Endothelial cell (in vitro differentiated cells): Measurements from ENCODE around the gene DNAJB4. TPM values are rescaled to one million over a fixed set of nuclear protein-coding genes. Genes with fewer than 3 reads are reported as not detected.
"Not testable (repeated sequence)": the region's sequence is repeated elsewhere in the genome, so short reads cannot be mapped to it uniquely, and the experiment has no call there.

Source experiments
- DNase-seq: peaks from one replicate; pipeline ENCODE4 v3.0.0; 2021; ENCODE audit warnings: low spot score
- H3K27ac Mint-ChIP-seq: one replicate; pipeline ENCODE4 v1.8.0; 2021; ENCODE audit warnings: mixed read lengths, inconsistent platforms; ENCODE audit not compliant: unreplicated experiment
- H3K27me3 Mint-ChIP-seq: one replicate; pipeline ENCODE4 v1.8.0; 2021; ENCODE audit warnings: mild to moderate bottlenecking, moderate library complexity, mixed read lengths, inconsistent platforms; ENCODE audit not compliant: unreplicated experiment
- H3K36me3 Mint-ChIP-seq: one replicate; pipeline ENCODE4 v1.8.0; 2021; ENCODE audit warnings: mild to moderate bottlenecking, low read depth, mixed read lengths, inconsistent platforms; ENCODE audit not compliant: unreplicated experiment
- H3K4me1 Mint-ChIP-seq: one replicate; pipeline ENCODE4 v1.8.0; 2021; ENCODE audit warnings: mild to moderate bottlenecking, mixed read lengths, inconsistent platforms; ENCODE audit not compliant: unreplicated experiment
- H3K4me3 Mint-ChIP-seq: one replicate; pipeline ENCODE4 v1.8.0; 2021; ENCODE audit warnings: mild to moderate bottlenecking, mixed read lengths, inconsistent platforms; ENCODE audit not compliant: unreplicated experiment
- H3K9me3 Mint-ChIP-seq: one replicate; pipeline ENCODE4 v1.8.0; 2021; ENCODE audit warnings: mixed read lengths, inconsistent platforms; ENCODE audit not compliant: unreplicated experiment
- total RNA-seq: library from RNA; stranded (reverse); fragmentation: NEBNext Ultra II Directional; extraction: Animal tissue kit (Norgen Biotek cat#: 25700); gene quantifications from one replicate; pipeline ENCODE4 v1.2.1, GENCODE V29; 2021; ENCODE audit not compliant: unreplicated experiment
- TF ChIP-seq, protein P1 (sequence below): fragments of 200-600 bp; sonication (generic); IDR thresholded peaks from one replicate; pipeline ENCODE4 v1.5.0; 2021; ENCODE audit warnings: antibody characterized with exemption; ENCODE audit not compliant: unreplicated experiment

The DNAJB4 gene
- total RNA-seq, 1 donor from 2014 or later = 22.1 TPM

DNA sequence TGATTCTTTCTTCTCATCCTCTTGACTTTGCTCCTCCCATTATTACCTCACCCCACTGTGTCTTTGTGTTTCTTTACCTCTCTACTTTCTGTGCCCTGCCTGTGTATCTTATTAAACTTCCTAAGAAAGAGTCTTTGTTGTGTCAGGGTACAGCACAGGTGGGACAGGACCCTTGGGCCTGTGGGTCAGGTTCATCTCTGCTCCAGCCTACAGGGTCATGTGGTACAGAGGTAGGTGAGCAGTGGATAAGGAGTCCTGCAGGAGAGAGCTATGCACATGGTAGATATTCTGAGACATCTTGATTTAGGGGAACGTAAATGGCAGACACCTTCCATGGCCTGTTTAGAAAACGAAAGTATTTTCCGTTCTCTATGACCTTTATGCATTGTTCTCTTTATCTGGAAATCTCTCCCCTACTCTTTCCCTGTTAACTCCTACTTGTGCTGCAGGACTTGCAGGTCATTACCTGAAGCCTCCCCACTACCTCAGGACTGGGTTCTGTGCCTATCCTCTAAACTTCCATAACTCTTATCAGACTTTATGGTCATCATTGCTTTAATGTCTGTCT is 50.9 kb downstream of the DNAJB4 start:
- no peaks in the 10 kb centered on the region for H3K9me3 Mint-ChIP-seq
- TF ChIP-seq, protein P1, sequence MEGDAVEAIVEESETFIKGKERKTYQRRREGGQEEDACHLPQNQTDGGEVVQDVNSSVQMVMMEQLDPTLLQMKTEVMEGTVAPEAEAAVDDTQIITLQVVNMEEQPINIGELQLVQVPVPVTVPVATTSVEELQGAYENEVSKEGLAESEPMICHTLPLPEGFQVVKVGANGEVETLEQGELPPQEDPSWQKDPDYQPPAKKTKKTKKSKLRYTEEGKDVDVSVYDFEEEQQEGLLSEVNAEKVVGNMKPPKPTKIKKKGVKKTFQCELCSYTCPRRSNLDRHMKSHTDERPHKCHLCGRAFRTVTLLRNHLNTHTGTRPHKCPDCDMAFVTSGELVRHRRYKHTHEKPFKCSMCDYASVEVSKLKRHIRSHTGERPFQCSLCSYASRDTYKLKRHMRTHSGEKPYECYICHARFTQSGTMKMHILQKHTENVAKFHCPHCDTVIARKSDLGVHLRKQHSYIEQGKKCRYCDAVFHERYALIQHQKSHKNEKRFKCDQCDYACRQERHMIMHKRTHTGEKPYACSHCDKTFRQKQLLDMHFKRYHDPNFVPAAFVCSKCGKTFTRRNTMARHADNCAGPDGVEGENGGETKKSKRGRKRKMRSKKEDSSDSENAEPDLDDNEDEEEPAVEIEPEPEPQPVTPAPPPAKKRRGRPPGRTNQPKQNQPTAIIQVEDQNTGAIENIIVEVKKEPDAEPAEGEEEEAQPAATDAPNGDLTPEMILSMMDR = no peak
- peaks cover 33% of the 10 kb centered on the region for H3K4me1 Mint-ChIP-seq
- H3K27me3 Mint-ChIP-seq = no peaks in the 10 kb centered on the region
- no peaks in the 10 kb centered on the region for H3K36me3 Mint-ChIP-seq
- H3K4me3 Mint-ChIP-seq = no peak overlapping the region
- H3K27ac Mint-ChIP-seq = no peak overlapping the region
- no peak for DNase-seq

DNA sequence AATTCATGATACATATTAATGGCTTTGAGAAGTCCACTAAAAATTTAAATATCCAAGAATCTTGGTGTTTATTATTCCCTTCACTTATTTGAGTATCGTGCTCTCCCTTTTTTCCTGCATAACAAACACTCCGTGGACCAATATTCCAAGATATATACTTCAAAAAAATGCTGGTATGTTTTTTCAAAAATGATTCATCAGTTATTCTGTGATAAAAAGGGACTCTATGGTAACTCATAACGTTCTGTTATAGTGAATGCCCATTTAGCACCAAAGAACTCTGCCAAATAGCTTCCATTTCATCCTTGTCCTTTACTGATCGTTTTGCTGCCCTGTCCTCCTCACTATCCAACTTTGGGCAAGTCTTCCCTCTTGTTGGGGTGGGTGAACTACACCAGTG is 53.9 kb downstream of the DNAJB4 start:
- Mint-ChIP-seq H3K27me3 (no peaks in the 10 kb centered on the region), H3K4me1 (peaks cover 30% of the 10 kb centered on the region), H3K9me3 (no peaks in the 10 kb centered on the region), H3K36me3 (no peaks in the 10 kb centered on the region), H3K27ac (no peak overlapping the region), H3K4me3 (no peak overlapping the region)
- TF ChIP-seq, protein P1 = no peak
- no peak for DNase-seq

DNA sequence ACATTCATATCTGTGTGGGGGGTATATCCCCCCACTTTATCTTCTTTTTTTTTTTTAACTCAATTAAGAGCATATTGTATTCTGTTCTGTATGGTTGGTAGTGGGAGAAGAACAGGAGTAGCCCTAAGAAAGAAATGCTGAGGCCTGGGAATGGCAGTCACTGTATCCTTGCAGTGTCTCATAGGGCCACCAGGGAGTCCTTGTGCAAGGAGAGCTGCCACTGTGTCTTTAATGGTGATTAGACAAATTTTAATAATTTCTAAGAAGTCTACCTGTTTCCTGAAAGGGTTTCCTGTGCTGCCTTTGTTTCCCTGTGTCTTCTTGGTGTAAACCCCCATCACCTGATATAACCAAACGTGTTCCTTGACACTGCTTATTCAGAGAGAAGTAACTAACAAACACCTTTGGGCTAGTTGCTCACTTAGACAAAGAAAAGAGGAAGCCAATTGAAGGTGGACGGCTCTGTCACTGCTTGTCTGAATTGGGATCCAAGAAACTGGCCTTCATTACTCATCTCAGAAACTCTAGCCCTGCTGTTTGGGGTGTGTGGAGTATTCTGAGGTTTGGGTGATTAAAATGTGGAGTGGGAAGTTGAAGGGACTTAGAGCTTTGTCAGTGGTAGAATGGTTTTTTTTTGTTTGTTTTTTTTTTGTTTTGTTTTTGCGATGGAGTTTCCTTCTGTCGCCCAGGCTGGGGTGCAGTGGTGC is 56.3 kb downstream of the DNAJB4 start:
- TF ChIP-seq, protein P1 = peak; percentile 29
- peak overlapping the region; percentile 76 for H3K27ac Mint-ChIP-seq

DNA sequence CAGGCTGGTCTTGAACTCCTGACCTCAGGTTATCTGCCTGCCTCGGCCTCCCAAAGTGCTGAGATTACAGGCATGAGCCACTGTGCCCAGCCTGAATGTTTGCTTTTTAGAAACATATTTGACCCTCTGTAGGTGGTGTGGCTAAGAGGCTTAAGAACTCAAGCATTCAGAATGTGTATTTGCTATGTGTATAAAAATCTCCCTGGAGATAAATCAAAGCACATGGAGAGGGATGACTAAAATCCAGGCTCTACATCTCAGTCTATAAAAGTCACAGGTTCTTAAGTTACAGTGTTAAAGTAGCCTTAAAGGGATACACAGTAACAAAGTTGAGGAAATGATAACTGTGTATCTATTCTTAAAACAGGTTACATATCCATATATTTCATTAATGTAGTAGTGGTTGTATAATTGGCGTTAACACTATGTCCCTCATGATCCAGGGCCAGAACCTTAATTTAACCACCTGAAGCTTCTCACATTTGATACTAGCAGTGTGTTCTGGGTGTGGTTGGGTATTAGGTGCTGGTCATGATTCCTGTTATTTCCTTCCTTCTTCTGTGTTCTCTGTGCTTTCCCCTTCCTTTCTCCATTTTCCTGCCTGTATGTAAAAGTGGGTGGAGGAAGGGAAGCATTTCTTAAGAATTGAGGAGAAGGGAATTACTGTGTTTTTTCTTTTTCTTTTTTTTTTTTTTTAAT is 57.2 kb downstream of the DNAJB4 start:
- peaks cover 20% of the 10 kb centered on the region for H3K4me1 Mint-ChIP-seq
- H3K36me3 Mint-ChIP-seq = no peaks in the 10 kb centered on the region
- DNase-seq = no peak
- H3K9me3 Mint-ChIP-seq = no peaks in the 10 kb centered on the region
- no peak overlapping the region for H3K4me3 Mint-ChIP-seq
- no peaks in the 10 kb centered on the region for H3K27me3 Mint-ChIP-seq
- TF ChIP-seq, protein P1 = no peak
- peak overlapping the region; percentile 73 for H3K27ac Mint-ChIP-seq

More for the DNA sequence above, 56.3 kb downstream of the DNAJB4 start:
- Mint-ChIP-seq H3K36me3 (no peaks in the 10 kb centered on the region), H3K9me3 (no peaks in the 10 kb centered on the region), H3K4me3 (no peak overlapping the region), H3K4me1 (peaks cover 23% of the 10 kb centered on the region), H3K27me3 (no peaks in the 10 kb centered on the region)
- DNase-seq = no peak

DNA sequence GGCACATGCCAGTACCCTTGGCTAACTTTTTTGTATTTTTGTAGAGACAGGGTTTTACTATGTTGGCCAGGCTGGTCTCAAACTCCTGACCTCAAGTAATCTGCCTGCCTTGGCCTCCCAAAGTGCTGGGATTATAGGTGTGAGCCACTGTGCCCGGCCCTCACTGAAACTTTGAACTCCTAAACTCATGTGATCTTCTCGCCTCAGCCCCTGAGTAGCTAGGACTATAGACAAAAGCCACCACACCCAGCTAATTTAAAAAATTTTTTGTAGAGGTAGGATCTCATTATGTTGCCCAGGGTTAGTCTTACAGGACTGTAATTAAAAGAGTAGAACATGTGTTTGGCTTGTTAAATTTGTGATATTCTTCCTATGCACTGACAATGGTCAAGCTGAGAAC is 60.1 kb downstream of the DNAJB4 start:
- H3K27ac Mint-ChIP-seq, H3K27me3 Mint-ChIP-seq, H3K4me3 Mint-ChIP-seq, H3K9me3 Mint-ChIP-seq, DNase-seq, H3K36me3 Mint-ChIP-seq: not testable (repeated sequence)
- H3K4me1 Mint-ChIP-seq = peaks cover 20% of the 10 kb centered on the region

Other genes starting within 250 kb of the DNAJB4 start
- gene USP33, start 245.1 kb upstream of the DNAJB4 start, total RNA-seq = 58.5 TPM
- 12.3 TPM for gene MIGA1, start 225.3 kb upstream of the DNAJB4 start, total RNA-seq
- 2.4 TPM for gene NEXN, start 116.3 kb upstream of the DNAJB4 start, total RNA-seq
- gene FUBP1, start 25.9 kb upstream of the DNAJB4 start, total RNA-seq = 148 TPM
- gene GIPC2, start 41.0 kb downstream of the DNAJB4 start, total RNA-seq = 2.9 TPM